Tibial artery (tissue), 4 donors: ENCODE measurements around the gene SLC10A2.

Experiments used
- DNase-seq, 2 donors: peaks; one replicate each; pipeline ENCODE4 v3.0.0-alpha.2; 2019
- H3K27ac ChIP-seq, 2 donors: fragments of 200-600 bp; sonication (generic) in 1 of 2; 1 replicate in 1 of 2; 2 replicates in 1 of 2; pipeline ENCODE4 v1.5.1; 2018 to 2019; ENCODE audit warnings: mild to moderate bottlenecking in 1 of 2
- H3K27me3 ChIP-seq, 2 donors: fragments of 200-600 bp; sonication (generic) in 1 of 2; one replicate each; pipeline versions ENCODE4 v1.5.1 to v1.6.0; 2016 to 2019
- H3K36me3 ChIP-seq, 3 donors: fragments of 200-600 bp; sonication (generic) in 2 of 3; one replicate each; pipeline ENCODE4 v1.5.1; 2016 to 2019; ENCODE audit warnings: mild to moderate bottlenecking in 2 of 3
- H3K4me1 ChIP-seq, 4 donors: fragments of 200-600 bp; sonication (generic) in 2 of 4; 1 replicate in 3 of 4; 2 replicates in 1 of 4; pipeline ENCODE4 v1.5.1; 2016 to 2019
- H3K4me3 ChIP-seq, 2 donors: fragments of 200-600 bp; sonication (generic) in 1 of 2; 1 replicate in 1 of 2; 2 replicates in 1 of 2; pipeline ENCODE4 v1.5.1; 2018 to 2019; ENCODE audit warnings: mild to moderate bottlenecking in 2 of 2
- H3K9me3 ChIP-seq, 3 donors: fragments of 200-600 bp; sonication (generic) in 1 of 3; one replicate each; pipeline ENCODE4 v1.5.1; 2016 to 2019
- intact Hi-C: fragments of 100-400 bp; cut with DNase I; formaldehyde crosslinking; loops from one replicate; pipeline ENCODE4 v1.15.0; 2023; ENCODE audit warnings: low total_unique reads
- TF ChIP-seq, protein P1 (sequence below), 2 experiments: fragments of 200-600 bp in 1 of 2; fragments of 450-650 bp in 1 of 2; IDR thresholded peaks; one replicate each; pipeline ENCODE4 v1.5.1; 2017 to 2019; ENCODE audit warnings: antibody characterized with exemption in 2 of 2, mild to moderate bottlenecking in 1 of 2, moderate library complexity in 1 of 2

SLC10A2 gene

DNA sequence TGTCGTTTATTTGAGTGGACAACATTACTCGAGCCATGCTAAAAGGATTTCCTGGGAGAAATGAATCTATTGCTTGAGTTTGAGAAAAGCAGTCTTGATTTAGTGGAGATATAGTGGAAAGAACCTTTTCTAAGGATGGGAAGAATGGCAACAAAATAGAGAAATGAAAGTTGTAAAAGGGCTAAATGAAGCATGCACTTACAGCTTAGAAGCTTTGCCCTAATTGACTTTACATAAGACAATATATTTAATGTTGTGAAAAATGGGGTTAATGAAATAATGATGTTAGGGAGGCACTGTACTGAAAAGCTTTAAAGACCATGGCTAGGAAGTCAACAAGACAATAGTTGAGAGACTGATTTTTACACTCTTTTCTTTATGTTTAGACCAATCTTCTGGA is 35.4 kb downstream of the SLC10A2 start:
- TF ChIP-seq, protein P1, sequence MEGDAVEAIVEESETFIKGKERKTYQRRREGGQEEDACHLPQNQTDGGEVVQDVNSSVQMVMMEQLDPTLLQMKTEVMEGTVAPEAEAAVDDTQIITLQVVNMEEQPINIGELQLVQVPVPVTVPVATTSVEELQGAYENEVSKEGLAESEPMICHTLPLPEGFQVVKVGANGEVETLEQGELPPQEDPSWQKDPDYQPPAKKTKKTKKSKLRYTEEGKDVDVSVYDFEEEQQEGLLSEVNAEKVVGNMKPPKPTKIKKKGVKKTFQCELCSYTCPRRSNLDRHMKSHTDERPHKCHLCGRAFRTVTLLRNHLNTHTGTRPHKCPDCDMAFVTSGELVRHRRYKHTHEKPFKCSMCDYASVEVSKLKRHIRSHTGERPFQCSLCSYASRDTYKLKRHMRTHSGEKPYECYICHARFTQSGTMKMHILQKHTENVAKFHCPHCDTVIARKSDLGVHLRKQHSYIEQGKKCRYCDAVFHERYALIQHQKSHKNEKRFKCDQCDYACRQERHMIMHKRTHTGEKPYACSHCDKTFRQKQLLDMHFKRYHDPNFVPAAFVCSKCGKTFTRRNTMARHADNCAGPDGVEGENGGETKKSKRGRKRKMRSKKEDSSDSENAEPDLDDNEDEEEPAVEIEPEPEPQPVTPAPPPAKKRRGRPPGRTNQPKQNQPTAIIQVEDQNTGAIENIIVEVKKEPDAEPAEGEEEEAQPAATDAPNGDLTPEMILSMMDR (IDR thresholded peaks at IDR 0.05): no peak
- intact Hi-C loops: no loop called here
- DNase-seq: no peak
- no peaks in the 10 kb centered on the region for H3K4me1 ChIP-seq
- H3K36me3 ChIP-seq: no peaks in the 10 kb centered on the region
- no peaks in the 10 kb centered on the region for H3K27me3 ChIP-seq
- no peak overlapping the region for H3K27ac ChIP-seq
- peaks cover 0 to 2% (median 0%) of the 10 kb centered on the region in 3 donors for H3K9me3 ChIP-seq
- H3K4me3 ChIP-seq: no peak overlapping the region

DNA sequence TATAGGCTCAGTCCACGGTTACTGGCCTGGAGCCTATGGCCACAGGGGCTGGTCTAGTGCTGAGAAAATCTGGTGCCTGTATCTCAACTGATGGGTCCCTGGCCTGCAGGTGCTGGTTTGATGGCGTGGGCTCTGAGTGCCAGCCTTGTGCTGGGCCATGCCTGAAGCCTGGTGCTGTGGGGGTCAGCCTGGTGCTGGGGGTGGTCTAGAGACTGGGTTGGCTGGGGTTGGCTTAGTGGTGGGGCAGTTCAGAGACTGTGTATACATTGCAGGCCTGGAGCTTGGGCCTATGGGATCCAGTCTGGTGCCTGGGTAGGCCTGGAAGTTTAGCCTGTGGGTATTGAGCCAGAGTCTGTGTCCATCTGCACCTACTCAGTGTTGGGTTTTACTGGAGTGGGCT is 36.4 kb downstream of the SLC10A2 start:
- Histone ChIP-seq H3K36me3 (no peaks in the 10 kb centered on the region), H3K27me3 (no peaks in the 10 kb centered on the region), H3K4me3 (no peak overlapping the region), H3K4me1 (no peaks in the 10 kb centered on the region), H3K27ac (no peak overlapping the region), H3K9me3 (peaks cover 0 to 4% (median 2%) of the 10 kb centered on the region in 3 donors)
- TF ChIP-seq, protein P1 (IDR thresholded peaks at IDR 0.05): no peak
- DNase-seq: no peak
- intact Hi-C loops: no loop called here

DNA sequence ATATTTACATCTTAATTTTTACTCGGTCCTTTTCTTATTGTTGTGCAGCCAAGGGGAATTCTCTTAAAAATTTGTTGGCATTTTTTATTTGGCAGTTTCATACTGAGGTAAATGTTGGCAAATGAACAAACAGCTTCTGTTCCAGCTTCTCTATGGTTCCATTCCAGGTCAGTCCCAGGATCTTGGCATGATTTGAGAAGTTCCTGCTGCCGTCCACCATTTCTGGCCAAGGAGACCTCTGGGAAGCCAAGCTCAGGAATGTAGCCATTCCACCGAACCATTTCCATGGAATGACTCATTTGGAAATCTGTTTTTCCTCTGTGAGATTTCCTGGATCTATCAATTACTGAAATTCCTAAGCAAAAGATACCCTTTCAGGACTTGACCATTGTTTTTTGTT is 43.9 kb downstream of the SLC10A2 start:
- no peak for DNase-seq
- Histone ChIP-seq H3K27ac (no peak overlapping the region), H3K4me1 (no peaks in the 10 kb centered on the region), H3K4me3 (no peak overlapping the region), H3K9me3 (peaks cover 0 to 4% (median 0%) of the 10 kb centered on the region in 3 donors), H3K36me3 (no peaks in the 10 kb centered on the region), H3K27me3 (no peaks in the 10 kb centered on the region)
- intact Hi-C loops: no loop called here
- TF ChIP-seq, protein P1 (IDR thresholded peaks at IDR 0.05): no peak

DNA sequence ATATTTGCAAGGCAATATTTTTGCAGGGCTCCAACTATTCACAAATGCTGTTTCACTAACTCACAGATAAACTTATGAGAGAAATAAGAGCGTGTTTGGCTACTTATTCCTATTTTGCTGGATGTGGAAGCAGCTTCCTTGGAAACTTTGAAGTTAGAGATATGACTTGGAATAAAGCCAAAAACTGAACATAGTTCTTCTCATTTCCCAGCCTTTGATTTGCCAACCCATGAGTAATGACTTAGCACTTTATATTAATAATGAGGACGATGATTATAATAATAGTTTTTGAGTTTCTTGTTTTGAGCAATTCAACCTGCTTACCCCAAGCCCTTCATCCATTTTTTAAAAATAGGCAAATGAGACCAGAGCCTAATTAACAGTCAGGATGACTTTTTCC is 47.7 kb downstream of the SLC10A2 start:
- H3K27me3 ChIP-seq: no peaks in the 10 kb centered on the region
- H3K4me1 ChIP-seq: no peaks in the 10 kb centered on the region
- intact Hi-C loops: no loop called here
- no peak for DNase-seq
- H3K4me3 ChIP-seq: no peak overlapping the region
- H3K36me3 ChIP-seq: no peaks in the 10 kb centered on the region
- H3K27ac ChIP-seq: no peak overlapping the region
- no peaks in the 10 kb centered on the region for H3K9me3 ChIP-seq
- TF ChIP-seq, protein P1 (IDR thresholded peaks at IDR 0.05): no peak

DNA sequence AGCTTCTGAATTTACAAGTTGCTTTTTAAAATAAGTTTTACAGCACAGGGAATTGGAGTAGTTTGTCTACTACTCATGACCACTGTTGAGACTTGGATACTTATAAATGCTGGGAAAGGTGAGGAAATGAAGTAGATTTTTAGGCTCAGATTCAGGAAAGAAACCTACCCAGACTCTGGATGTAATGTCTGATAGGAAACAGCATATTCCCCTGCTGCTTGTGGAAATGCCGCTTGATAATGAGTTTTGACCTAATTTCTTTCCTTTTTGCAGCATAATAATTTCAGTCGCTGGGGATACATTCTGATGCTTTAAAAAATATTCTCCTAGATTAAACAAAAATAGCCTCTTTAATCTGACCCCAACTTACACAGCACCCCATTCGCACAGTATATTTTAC is 53.6 kb downstream of the SLC10A2 start:
- Histone ChIP-seq H3K27me3 (no peaks in the 10 kb centered on the region), H3K4me1 (no peaks in the 10 kb centered on the region), H3K27ac (no peak overlapping the region), H3K4me3 (no peak overlapping the region), H3K9me3 (no peaks in the 10 kb centered on the region), H3K36me3 (no peaks in the 10 kb centered on the region)
- TF ChIP-seq, protein P1 (IDR thresholded peaks at IDR 0.05): no peak
- no peak for DNase-seq
- intact Hi-C loops: no loop called here
